Neural cell (in vitro differentiated cells): Measurements from ENCODE around the gene PANK2.

Experiments
- EP300 ChIP-seq: fragments of 450-650 bp; conservative IDR thresholded peaks from 2 replicates; pipeline ENCODE4 v1.6.1; 2014; ENCODE audit warnings: antibody characterized with exemption, mild to moderate bottlenecking, moderate library complexity; ENCODE audit not compliant: poor library complexity, severe bottlenecking
- EZH2 ChIP-seq: fragments of 200-600, 300-800 bp; shearing (Covaris generic), sonication (generic); IDR thresholded peaks from 2 replicates; pipeline ENCODE4 v1.6.1; 2014; ENCODE audit warnings: antibody characterized with exemption, low read length, borderline replicate concordance, mild to moderate bottlenecking; ENCODE audit not compliant: insufficient read depth, poor library complexity, severe bottlenecking
- MXI1 ChIP-seq: fragments of 450-650 bp; conservative IDR thresholded peaks from 2 replicates; pipeline ENCODE4 v1.6.1; 2014; ENCODE audit warnings: antibody characterized with exemption, mild to moderate bottlenecking; ENCODE audit not compliant: poor library complexity, severe bottlenecking
- POLR2AphosphoS5 ChIP-seq: IDR thresholded peaks from 2 replicates; pipeline ENCODE4 v1.6.1; 2012
- RAD21 ChIP-seq: fragments of 450-650 bp; conservative IDR thresholded peaks from 2 replicates; pipeline ENCODE4 v1.6.1; 2014; ENCODE audit warnings: antibody characterized with exemption, mild to moderate bottlenecking, moderate library complexity
- SMC3 ChIP-seq: fragments of 450-650 bp; conservative IDR thresholded peaks from 2 replicates; pipeline ENCODE4 v1.6.1; 2014; ENCODE audit warnings: antibody characterized with exemption, mild to moderate bottlenecking, moderate library complexity; ENCODE audit not compliant: poor library complexity
- TAF1 ChIP-seq: IDR thresholded peaks from 2 replicates; pipeline ENCODE4 v1.6.1; 2012; ENCODE audit warnings: low read depth
- TF ChIP-seq, protein P1 (sequence below): fragments of 450-650 bp; IDR thresholded peaks from 2 replicates; pipeline ENCODE4 v1.5.1; 2014; ENCODE audit warnings: antibody characterized with exemption, mild to moderate bottlenecking, moderate library complexity; ENCODE audit not compliant: poor library complexity, severe bottlenecking
- TF ChIP-seq, protein P2 (sequence below): IDR thresholded peaks from 2 replicates; pipeline ENCODE4 v1.6.1; 2012; ENCODE audit warnings: borderline replicate concordance

DNA sequence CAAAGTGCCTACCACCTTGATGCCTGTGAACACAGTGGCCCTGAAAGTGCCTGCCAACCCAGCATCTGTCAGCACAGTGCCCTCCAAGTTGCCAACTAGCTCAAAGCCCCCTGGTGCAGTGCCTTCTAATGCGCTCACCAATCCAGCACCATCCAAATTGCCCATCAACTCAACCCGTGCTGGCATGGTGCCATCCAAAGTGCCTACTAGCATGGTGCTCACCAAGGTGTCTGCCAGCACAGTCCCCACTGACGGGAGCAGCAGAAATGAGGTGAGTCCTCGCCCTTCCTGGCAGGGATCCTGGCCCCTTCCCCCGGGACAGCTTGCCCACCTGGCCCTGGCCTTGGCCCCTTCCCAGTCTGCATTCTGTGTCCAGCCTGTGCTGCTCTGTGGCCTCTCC is 24.7 kb upstream of the PANK2 start:
- TF ChIP-seq EZH2: no peak
- no peak for TF ChIP-seq SMC3
- TF ChIP-seq, protein P1, sequence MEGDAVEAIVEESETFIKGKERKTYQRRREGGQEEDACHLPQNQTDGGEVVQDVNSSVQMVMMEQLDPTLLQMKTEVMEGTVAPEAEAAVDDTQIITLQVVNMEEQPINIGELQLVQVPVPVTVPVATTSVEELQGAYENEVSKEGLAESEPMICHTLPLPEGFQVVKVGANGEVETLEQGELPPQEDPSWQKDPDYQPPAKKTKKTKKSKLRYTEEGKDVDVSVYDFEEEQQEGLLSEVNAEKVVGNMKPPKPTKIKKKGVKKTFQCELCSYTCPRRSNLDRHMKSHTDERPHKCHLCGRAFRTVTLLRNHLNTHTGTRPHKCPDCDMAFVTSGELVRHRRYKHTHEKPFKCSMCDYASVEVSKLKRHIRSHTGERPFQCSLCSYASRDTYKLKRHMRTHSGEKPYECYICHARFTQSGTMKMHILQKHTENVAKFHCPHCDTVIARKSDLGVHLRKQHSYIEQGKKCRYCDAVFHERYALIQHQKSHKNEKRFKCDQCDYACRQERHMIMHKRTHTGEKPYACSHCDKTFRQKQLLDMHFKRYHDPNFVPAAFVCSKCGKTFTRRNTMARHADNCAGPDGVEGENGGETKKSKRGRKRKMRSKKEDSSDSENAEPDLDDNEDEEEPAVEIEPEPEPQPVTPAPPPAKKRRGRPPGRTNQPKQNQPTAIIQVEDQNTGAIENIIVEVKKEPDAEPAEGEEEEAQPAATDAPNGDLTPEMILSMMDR: no peak
- TF ChIP-seq EP300: no peak
- TF ChIP-seq, protein P2, sequence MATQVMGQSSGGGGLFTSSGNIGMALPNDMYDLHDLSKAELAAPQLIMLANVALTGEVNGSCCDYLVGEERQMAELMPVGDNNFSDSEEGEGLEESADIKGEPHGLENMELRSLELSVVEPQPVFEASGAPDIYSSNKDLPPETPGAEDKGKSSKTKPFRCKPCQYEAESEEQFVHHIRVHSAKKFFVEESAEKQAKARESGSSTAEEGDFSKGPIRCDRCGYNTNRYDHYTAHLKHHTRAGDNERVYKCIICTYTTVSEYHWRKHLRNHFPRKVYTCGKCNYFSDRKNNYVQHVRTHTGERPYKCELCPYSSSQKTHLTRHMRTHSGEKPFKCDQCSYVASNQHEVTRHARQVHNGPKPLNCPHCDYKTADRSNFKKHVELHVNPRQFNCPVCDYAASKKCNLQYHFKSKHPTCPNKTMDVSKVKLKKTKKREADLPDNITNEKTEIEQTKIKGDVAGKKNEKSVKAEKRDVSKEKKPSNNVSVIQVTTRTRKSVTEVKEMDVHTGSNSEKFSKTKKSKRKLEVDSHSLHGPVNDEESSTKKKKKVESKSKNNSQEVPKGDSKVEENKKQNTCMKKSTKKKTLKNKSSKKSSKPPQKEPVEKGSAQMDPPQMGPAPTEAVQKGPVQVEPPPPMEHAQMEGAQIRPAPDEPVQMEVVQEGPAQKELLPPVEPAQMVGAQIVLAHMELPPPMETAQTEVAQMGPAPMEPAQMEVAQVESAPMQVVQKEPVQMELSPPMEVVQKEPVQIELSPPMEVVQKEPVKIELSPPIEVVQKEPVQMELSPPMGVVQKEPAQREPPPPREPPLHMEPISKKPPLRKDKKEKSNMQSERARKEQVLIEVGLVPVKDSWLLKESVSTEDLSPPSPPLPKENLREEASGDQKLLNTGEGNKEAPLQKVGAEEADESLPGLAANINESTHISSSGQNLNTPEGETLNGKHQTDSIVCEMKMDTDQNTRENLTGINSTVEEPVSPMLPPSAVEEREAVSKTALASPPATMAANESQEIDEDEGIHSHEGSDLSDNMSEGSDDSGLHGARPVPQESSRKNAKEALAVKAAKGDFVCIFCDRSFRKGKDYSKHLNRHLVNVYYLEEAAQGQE: no peak
- no peak for TF ChIP-seq TAF1
- TF ChIP-seq MXI1: no peak
- no peak for TF ChIP-seq POLR2AphosphoS5
- no peak for TF ChIP-seq RAD21
